GM21390 (cell line): ENCODE results near the gene CACNB4.

ENCODE experiments used
- ATAC-seq: cut with Tn5 transposase; IDR thresholded peaks from one replicate; pipeline ENCODE4 v1.9.1; 2021; ENCODE audit not compliant: unreplicated experiment

CACNB4 gene

GRCh38 chr2:151977631-151978030 lies 121.2 kb downstream of the CACNB4 start:
- ATAC-seq, result no peak

- peak; percentile 87 for ATAC-seq
Observed at GRCh38 chr2:151976945-151977353, 121.9 kb downstream of the CACNB4 start.

- no peak for ATAC-seq
Observed at GRCh38 chr2:151975460-151976414, 123.1 kb downstream of the CACNB4 start.

- no peak for ATAC-seq
Observed at GRCh38 chr2:151974988-151975387, 123.9 kb downstream of the CACNB4 start.

DNA sequence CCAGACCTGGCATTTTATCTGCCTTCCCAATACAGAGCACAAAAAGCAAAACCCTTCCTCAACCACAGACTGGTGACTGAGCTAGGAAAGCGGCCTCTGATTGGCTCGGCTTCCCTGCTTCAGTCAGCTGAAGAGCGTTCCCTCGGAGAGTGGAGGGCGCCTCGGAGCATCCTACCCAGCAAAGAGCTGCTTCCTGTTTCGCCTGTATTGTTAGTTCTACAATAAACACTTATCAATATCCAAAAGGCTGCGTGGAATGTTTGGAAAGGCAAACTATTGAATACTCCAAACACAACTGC lies 125.0 kb downstream of the CACNB4 start:
- no peak for ATAC-seq

DNA sequence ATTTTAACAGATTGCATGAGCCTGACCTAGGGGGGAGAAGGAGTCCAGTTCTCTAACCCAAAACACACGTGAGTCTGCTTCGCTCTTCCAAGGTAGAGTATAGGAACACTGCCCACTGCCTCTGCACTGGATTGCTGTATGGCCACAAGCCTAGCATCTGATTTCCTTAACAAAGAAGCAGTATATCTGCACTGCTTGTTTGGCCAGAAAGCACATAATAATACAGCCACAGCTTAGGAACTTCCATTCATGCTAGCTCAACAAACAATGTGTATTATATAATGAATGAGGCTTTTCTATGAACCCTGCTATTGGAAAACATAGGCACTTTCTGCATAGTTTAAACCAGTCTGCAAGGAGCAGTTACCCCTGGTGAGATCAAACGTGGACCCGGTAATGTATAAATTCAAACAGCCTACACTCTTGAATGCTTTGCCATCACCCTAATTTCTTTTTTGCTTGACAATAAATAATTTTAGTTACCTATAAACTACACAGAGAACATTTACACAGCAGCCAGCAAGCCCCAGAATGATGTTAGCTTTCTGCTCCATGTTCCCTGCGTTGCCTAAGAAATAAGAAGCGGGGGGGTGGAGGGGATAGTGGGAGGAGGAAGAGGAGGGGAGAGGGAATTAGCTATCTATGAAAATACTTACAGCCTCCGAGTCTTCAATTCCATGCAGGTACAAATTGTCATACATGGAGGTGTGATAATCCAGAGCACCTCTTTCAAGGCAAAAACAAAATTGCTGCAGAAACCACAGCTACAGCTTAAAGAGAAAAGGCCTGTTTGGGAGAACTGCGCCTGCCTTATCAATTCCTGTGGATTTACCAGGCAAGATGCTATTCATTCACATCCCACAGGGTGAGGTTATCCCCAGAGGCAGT lies 125.6 kb downstream of the CACNB4 start:
- ATAC-seq, result no peak

DNA sequence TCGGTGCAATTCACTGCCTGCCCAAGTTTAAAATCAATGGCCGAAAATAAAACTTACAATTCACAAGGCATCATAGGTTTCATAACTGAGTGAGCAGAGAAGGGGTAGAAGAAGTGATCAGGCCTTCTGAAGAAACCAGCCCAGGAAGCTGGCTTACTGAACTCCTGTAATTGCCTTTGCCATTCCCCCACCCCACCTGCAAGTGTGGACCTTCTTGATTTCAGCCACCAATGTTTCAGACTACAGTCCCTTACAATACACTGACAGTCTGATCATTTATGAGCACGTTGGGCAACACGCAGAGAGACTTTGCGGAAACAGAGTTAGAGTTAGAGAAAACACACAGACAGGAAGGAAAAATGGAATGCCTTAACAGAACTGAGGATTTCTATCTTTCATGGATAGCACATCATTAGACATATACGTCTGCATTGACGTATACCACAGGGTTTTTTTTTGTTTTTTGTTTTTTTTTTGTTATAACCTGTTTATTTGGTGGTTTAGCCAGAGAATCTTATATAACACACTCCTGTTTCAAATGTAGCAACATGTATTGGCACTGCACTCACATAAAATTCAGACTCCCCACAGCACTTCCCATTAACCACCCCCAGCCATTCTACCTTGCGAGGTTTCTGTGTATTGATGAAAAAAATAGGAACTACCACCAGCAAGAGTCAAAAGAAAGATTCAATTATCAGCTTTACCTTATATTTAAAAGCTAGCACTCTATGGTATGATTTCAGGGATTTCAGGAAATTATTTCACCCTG lies 126.4 kb downstream of the CACNB4 start:
- no peak for ATAC-seq

DNA sequence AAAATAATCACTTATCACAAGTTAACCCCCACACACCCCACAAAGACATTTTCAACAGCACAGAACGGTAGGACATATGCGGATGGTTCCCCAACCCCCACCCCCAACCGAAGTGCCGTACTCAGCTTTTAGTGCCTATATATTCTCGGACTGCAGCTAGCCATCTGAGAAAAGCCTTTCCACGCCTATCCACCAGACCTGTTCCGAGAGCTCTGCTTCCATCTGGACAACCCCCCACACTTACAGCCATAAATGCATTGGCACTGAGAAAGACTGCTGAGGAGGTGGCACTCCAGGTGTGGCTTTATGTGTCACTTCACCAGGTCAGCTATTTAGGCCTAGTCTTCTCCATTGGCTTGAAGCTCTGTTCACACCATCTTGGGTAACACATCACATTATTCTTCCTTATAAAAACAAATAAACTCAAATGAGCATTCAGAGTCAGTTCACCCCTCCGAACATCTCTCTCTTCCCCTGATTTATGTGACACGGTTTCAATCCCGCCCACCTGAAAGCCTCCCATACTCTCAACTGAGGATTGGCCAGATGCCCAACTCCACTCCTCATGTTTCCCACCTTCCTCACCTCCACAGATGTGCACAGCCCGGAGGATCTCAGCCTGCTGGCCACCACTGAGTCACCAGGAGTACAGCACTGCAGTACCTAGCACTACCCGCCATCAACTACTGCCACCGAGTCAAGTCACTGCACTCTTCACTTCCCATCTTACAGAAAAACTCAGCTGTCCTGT lies 127.4 kb downstream of the CACNB4 start:
- no peak for ATAC-seq

- no peak for ATAC-seq
Observed at GRCh38 chr2:151968770-151969470, 129.9 kb downstream of the CACNB4 start.

DNA sequence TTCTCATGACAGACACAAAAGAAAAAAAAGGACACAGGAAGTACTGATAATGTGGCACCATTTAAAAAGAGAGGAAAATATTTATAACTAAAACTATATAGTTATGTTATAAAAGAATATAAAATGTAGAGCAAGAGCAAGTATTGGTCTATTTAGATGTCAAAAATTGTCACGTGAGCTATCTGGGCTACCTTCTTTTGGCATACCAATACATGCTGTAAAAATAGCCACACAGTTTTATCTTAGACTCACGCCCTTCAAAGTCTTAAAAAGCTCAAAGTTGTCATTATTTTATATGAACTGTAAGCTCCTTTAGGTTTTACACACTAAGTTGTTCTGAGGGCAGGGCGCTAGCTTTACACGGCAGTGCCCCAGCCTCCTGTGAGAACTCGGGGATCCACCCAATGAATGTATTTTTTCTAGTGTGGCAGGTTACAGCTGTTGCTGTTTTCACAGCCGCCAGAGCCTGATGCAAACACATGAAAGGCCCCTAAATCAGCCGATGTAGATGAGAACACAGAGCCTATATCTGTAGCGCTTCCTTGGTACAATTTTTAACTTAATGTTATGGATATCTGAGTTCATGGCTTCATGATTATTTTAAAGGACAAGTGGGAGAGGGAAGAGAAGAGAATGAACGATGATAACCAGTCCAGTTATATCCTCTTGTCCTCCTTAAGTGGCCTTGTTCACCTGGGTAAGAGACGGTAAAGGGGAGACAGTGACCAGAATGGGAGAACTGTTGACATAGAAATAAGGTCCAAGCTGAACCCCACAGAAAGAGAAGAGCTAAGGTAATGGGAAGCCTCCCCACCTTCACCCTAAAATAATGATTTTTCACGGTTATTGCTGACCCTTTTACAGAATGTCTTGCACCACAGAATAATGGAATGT lies 130.8 kb downstream of the CACNB4 start:
- no peak for ATAC-seq

DNA sequence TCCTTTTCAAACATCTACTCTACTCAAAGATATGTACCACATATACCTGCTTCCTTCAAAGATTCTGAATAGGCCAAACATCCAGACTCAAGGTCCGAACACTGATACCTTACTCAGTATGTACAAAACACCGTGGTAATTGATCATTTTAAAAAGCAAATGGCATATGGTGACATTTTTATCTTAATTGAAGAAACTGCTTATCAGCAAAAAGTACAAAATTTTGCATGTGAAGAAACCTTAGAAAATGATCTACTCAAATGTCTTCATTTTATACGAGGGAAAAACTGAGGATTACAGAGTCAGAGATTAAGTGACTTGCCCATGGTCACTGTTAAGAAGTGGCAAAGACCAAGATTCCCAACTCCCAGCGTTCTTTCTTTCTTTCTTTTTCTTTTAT lies 133.0 kb downstream of the CACNB4 start:
- no peak for ATAC-seq

- no peak for ATAC-seq
Observed at GRCh38 chr2:151961558-151961957, 137.3 kb downstream of the CACNB4 start.

- ATAC-seq, result no peak
Observed at GRCh38 chr2:151959238-151959637, 139.6 kb downstream of the CACNB4 start.

GRCh38 chr2:151953467-151953866 lies 145.4 kb downstream of the CACNB4 start:
- no peak for ATAC-seq

- ATAC-seq, result no peak
Observed at GRCh38 chr2:151952691-151953456, 146.0 kb downstream of the CACNB4 start.

- peak; percentile 44 for ATAC-seq
Observed at GRCh38 chr2:151947813-151948165, 151.1 kb downstream of the CACNB4 start.

GRCh38 chr2:151946899-151947812 lies 151.7 kb downstream of the CACNB4 start:
- ATAC-seq, result peak; percentile 75
